Retinal pigment epithelial cell (primary cell): ENCODE measurements around the gene LRP8.
"Not testable (repeated sequence)": the region's sequence is repeated elsewhere in the genome, so short reads cannot be mapped to it uniquely, and the experiment has no call there.

Experiments used
- DNase-seq: peaks from one replicate; pipeline ENCODE4 v3.0.0-alpha.2; 2010; ENCODE audit warnings: low read depth
- H3K4me3 ChIP-seq: 2 replicates; pipeline ENCODE4 v1.5.1; 2011; ENCODE audit warnings: mild to moderate bottlenecking, low read length, control low read depth, moderate library complexity
- TF ChIP-seq, protein P1 (sequence below): conservative IDR thresholded peaks from 2 replicates; pipeline ENCODE4 v1.5.1; 2011; ENCODE audit warnings: low read depth, low read length, control low read depth, inconsistent platforms

Gene LRP8

DNA sequence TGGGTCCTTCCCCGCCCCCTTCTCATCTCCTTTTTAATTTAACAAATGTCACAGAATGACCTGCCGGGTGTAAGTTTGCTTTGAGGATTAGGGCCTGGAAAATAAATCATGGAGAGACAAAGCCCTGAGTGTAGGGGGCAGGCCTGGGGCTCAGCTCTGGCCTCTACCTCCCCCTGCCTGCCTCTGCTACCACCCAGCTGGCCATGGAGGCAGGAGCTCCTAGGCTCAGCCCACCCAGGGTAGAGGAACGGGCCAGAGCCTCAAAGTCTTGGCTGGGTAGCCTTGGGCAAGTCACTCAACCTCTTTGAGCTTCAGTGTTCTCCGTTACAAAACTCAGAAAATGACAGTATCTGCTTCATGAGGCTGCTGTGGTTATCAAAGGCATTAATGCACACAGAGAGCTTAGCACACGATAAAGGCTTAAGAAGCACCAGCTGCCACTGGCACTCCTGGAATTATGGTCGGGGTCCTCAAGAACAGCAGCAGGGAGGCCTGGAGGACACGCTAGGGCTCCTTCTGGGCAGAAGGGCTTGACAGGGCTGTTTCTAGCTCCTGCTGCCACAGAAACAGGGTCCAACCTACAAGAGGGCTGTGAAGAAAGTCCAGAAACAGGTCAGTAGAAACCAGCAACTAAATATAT, 39.0 kb downstream of the LRP8 start:
- H3K4me3 ChIP-seq, result no peak overlapping the region
- DNase-seq, result no peak
- TF ChIP-seq, protein P1, sequence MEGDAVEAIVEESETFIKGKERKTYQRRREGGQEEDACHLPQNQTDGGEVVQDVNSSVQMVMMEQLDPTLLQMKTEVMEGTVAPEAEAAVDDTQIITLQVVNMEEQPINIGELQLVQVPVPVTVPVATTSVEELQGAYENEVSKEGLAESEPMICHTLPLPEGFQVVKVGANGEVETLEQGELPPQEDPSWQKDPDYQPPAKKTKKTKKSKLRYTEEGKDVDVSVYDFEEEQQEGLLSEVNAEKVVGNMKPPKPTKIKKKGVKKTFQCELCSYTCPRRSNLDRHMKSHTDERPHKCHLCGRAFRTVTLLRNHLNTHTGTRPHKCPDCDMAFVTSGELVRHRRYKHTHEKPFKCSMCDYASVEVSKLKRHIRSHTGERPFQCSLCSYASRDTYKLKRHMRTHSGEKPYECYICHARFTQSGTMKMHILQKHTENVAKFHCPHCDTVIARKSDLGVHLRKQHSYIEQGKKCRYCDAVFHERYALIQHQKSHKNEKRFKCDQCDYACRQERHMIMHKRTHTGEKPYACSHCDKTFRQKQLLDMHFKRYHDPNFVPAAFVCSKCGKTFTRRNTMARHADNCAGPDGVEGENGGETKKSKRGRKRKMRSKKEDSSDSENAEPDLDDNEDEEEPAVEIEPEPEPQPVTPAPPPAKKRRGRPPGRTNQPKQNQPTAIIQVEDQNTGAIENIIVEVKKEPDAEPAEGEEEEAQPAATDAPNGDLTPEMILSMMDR, result no peak

- TF ChIP-seq, protein P1, result no peak
- no peak for DNase-seq
- H3K4me3 ChIP-seq, result no peak overlapping the region
Measured at GRCh38 chr1:53288002-53288789, 39.7 kb downstream of the LRP8 start.

DNA sequence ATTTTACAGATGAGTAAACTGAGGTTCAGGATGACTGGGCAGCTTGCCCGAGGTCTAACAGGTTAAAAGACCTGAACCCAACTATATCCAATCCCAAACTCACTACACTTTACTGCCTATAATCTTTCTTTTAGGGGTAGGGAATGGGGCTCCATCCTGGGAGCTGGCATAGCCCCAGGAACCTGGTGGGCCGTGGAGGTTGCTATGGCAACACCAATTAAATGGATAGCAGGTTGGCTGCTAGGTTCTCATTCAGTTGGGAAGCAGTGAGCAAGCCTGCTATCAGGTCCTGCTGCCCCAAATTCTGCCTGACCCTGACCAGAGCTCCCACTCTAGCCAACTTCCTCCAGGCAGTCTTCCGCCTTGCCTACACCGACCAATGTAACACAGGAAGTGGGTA, 40.9 kb downstream of the LRP8 start:
- TF ChIP-seq, protein P1, result no peak
- H3K4me3 ChIP-seq, result no peak overlapping the region
- no peak for DNase-seq

DNA sequence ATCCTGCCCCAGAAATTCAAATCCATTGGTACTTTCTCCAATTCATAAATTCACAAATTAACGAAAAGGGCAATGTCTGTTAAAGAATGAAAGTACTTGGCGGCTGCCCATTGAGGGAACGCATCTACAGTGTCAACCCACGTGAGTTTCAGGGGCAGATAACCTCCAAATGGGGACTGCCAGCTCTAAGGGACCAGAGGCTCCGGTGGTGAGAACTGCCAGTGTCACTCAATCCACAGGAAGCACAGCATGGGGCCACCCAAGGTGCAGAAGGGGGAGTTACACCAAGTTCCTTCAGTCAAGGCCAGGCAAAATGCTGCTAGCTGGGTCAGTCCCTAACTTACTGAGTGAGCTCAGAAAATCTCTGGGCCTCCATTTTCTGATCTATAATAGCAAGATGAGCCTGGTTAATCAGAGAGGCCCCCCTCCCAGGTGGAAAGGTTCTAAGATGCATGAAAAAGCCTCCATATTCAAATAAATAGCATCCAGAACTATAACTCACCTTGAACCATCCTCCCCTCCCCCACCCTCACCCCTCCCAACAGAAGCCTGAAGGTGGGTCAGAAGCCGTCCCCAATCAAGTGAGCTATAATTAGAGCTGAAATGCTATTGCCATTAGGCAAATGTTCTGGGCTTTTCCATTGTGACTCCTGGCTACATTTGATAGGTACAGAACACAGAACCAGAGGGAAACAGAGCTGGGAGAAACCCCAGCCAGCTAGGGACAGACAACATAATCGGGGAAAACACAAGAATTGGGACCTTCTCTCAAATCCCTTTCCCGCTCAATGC, 41.7 kb downstream of the LRP8 start:
- DNase-seq, result no peak

DNA sequence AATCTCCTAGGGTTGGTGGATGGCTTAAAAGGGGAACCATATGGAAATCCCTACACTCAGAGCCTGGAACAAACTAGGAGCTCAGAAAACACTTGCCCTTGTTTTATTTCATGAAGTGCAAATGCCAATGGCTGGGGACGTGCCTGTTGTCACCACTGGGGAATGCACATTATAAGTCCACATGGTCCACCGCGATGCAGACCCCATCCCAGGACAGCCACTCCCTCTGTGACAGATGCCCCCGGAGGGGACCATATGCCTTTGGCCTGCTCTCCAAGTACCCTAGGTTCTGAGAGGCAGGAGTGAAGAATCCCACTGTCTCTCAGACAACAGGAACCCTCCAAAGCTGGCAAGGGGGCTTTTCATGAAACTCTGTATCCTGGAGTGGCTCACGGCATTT, 42.3 kb downstream of the LRP8 start:
- DNase-seq, result no peak
- TF ChIP-seq, protein P1, result no peak
- H3K4me3 ChIP-seq, result no peak overlapping the region

More for the DNA sequence above, 41.7 kb downstream of the LRP8 start:
- TF ChIP-seq, protein P1, result no peak
- H3K4me3 ChIP-seq, result no peak overlapping the region

DNA sequence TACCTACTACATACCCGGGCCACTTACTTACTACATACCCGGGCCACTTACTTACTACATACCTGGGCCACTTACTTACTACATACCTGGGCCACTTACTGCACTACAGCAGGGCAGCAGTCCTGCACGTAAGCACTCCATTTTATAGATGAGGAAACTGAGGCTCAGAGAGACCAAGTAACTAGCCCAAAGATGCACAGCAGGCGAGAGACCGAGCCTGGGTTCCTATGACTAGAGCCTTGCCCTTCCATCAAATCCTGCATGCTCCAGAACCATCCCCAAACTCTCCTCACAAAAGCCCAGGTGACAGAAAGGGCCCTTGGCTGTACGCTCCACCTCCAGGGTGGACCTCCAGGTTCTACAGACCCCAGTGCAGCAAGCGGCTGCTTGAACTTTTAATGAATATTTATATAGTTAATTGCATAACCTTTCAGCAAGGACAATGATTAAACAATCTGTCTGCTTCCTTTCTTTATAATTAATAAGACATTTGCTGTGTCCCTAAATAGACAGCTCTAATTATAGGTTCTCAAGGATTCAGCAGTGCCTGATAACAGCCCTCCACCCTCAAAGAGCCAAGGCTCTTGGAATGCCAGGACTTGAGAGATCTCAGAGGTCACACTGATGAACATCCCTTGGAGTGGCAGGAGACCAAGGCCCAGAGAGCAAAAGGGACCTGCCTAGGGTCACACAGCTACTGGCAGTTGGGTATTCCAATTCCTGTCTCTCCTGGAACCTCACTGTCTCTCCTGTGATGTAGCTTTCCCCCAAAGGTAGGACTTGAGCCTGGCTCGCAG, 43.4 kb downstream of the LRP8 start:
- TF ChIP-seq, protein P1, result no peak
- no peak overlapping the region for H3K4me3 ChIP-seq
- DNase-seq, result no peak

DNA sequence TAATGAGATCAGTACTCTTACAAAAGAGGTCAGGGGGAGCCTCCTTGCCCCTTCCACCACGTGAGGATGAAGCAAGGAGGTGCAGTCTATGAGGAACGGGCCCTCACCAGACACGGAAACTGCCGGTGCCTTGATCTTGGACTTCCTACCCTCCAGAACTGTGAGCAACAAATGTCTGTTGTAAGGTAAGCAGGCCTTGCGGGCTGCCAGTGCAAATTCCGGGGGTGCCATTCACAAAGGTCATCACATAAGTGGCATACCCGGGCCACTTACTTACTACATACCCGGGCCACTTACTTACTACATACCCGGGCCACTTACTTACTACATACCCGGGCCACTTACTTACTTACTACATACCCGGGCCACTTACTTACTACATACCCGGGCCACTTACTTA, 44.7 kb downstream of the LRP8 start:
- peak; percentile 31 for DNase-seq
- not testable (repeated sequence) for H3K4me3 ChIP-seq
